ENCODE results near the gene AGAP3.

GRCh38 chr7:151069841-151070573 lies 16.3 kb upstream of the AGAP3 start:
- TF ChIP-seq, protein P1, sequence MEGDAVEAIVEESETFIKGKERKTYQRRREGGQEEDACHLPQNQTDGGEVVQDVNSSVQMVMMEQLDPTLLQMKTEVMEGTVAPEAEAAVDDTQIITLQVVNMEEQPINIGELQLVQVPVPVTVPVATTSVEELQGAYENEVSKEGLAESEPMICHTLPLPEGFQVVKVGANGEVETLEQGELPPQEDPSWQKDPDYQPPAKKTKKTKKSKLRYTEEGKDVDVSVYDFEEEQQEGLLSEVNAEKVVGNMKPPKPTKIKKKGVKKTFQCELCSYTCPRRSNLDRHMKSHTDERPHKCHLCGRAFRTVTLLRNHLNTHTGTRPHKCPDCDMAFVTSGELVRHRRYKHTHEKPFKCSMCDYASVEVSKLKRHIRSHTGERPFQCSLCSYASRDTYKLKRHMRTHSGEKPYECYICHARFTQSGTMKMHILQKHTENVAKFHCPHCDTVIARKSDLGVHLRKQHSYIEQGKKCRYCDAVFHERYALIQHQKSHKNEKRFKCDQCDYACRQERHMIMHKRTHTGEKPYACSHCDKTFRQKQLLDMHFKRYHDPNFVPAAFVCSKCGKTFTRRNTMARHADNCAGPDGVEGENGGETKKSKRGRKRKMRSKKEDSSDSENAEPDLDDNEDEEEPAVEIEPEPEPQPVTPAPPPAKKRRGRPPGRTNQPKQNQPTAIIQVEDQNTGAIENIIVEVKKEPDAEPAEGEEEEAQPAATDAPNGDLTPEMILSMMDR (IDR thresholded peaks at IDR 0.05; ENCODE audit: insufficient read depth, low read depth, low read length): no peak
- no peak for TF ChIP-seq EZH2 (IDR thresholded peaks at IDR 0.05; ENCODE audit: insufficient read depth, low read length)

Measured in astrocyte (in vitro differentiated cells and primary cell).